ENCODE data around the gene INA. TPM values are rescaled to one million over a fixed set of nuclear protein-coding genes. Genes with fewer than 3 reads are reported as not detected.

Gene INA
- total and polyA plus RNA-seq, 12 donors = 0.18 to 18.3 (median 6.8) TPM; not detected in 1

GRCh38 chr10:103333934-103334520 lies 57.1 kb downstream of the INA start:
- Histone ChIP-seq H3K9me3 (replicated peaks in 1 of 3) (no peaks in the 10 kb centered on the region), H3K36me3 (replicated peaks in 1 of 2) (peaks cover 0 to 36% of the 10 kb centered on the region in 2 donors), H3K27ac (no peak overlapping the region), H3K27me3 (no peaks in the 10 kb centered on the region), H3K4me3 (no peak overlapping the region), H3K4me1 (replicated peaks in 1 of 2) (no peaks in the 10 kb centered on the region)
- intact Hi-C loops (cut with DNase I) = no loop called here
- DNase-seq = no peak
- TF ChIP-seq POLR2A (IDR thresholded peaks at IDR 0.05) (no peak), CTCF (IDR thresholded peaks at IDR 0.05) (peak; percentile 38 to 73 (median 52))
- WGBS, 4 donors = 76 to 84% (median 80%) methylated on average over 2 of the region's 2 CpGs

- Histone ChIP-seq H3K9me3 (replicated peaks in 1 of 3) (no peaks in the 10 kb centered on the region), H3K27me3 (no peaks in the 10 kb centered on the region), H3K4me1 (replicated peaks in 1 of 2) (no peaks in the 10 kb centered on the region), H3K36me3 (replicated peaks in 1 of 2) (peaks cover 0 to 39% of the 10 kb centered on the region in 2 donors), H3K27ac (no peak overlapping the region), H3K4me3 (no peak overlapping the region)
- intact Hi-C loops (cut with DNase I) = no loop called here
- no peak for DNase-seq
- TF ChIP-seq POLR2A (IDR thresholded peaks at IDR 0.05) (no peak), CTCF (IDR thresholded peaks at IDR 0.05) (no peak)
Observed at GRCh38 chr10:103334567-103334966, 57.6 kb downstream of the INA start.

GRCh38 chr10:103336370-103336769 lies 59.4 kb downstream of the INA start:
- 93 to 96% (median 94%) methylated on average over 4 of the region's 4 CpGs for WGBS, 4 donors
- Histone ChIP-seq H3K36me3 (replicated peaks in 1 of 2) (peaks cover 0 to 31% of the 10 kb centered on the region in 2 donors), H3K27ac (no peak overlapping the region), H3K27me3 (no peaks in the 10 kb centered on the region), H3K4me3 (no peak overlapping the region), H3K9me3 (replicated peaks in 1 of 3) (no peaks in the 10 kb centered on the region), H3K4me1 (replicated peaks in 1 of 2) (no peaks in the 10 kb centered on the region)
- peak in 1 of 7 donors; percentile 13 for DNase-seq
- TF ChIP-seq CTCF (IDR thresholded peaks at IDR 0.05) = no peak
- no peak for TF ChIP-seq POLR2A (IDR thresholded peaks at IDR 0.05)
- intact Hi-C loops (cut with DNase I) = no loop called here

Small RNAs within 50 kb of the gene (small RNA-seq; reads per million reads assigned to genes)
- gene RNU11-3P = 0 reads per million in 2 donors

Other genes with a start within 250 kb of the INA start
- 100 to 1,000 TPM in 1 of 9 donors, 10 to 100 TPM in 8; 23.2 to 101 (median 71.6) TPM for gene NT5C2, start 83.9 kb upstream of the INA start, total RNA-seq
- 10 to 100 TPM; 32.9 to 92.5 (median 33.2) TPM for gene NT5C2, start 83.9 kb upstream of the INA start, polyA plus RNA-seq
- gene RPEL1, start 31.3 kb upstream of the INA start, total RNA-seq = under 1 TPM in 1 of 9 donors, not detected in 8; 0.11 TPM
- under 1 TPM in 1 of 3 donors, not detected in 2; 0.09 TPM for gene RPEL1, start 31.3 kb upstream of the INA start, polyA plus RNA-seq
- gene PCGF6, start 74.0 kb downstream of the INA start, total RNA-seq = 10 to 100 TPM in 2 of 9 donors, 1 to 10 TPM in 7; 3.1 to 12.3 (median 7.4) TPM
- 1 to 10 TPM; 6.4 to 7.8 (median 7.1) TPM for gene PCGF6, start 74.0 kb downstream of the INA start, polyA plus RNA-seq
- 1 to 10 TPM; 1.6 to 6.4 (median 4.0) TPM for gene TAF5, start 90.8 kb downstream of the INA start, total RNA-seq
- gene TAF5, start 90.8 kb downstream of the INA start, polyA plus RNA-seq = 1 to 10 TPM; 1.5 to 3.7 (median 2.5) TPM
- 100 to 1,000 TPM; 173 to 917 (median 329) TPM for gene ATP5MK, start 119.3 kb downstream of the INA start, total RNA-seq
- 1,000 to 10,000 TPM in 1 of 3 donors, 100 to 1,000 TPM in 2; 754 to 1,315 (median 756) TPM for gene ATP5MK, start 119.3 kb downstream of the INA start, polyA plus RNA-seq
- 10 to 100 TPM; 13.6 to 30.9 (median 21.1) TPM for gene PDCD11, start 119.5 kb downstream of the INA start, total RNA-seq
- 10 to 100 TPM; 20.4 to 39.7 (median 21.4) TPM for gene PDCD11, start 119.5 kb downstream of the INA start, polyA plus RNA-seq
- gene CALHM2, start 175.2 kb downstream of the INA start, total RNA-seq = 10 to 100 TPM in 8 of 9 donors, 1 to 10 TPM in 1; 3.8 to 56.8 (median 39.8) TPM
- 10 to 100 TPM in 2 of 3 donors, 1 to 10 TPM in 1; 9.6 to 33.1 (median 25.3) TPM for gene CALHM2, start 175.2 kb downstream of the INA start, polyA plus RNA-seq
- not detected for gene CALHM1, start 181.8 kb downstream of the INA start, total RNA-seq
- not detected for gene CALHM1, start 181.8 kb downstream of the INA start, polyA plus RNA-seq
- not detected for gene CALHM3, start 202.1 kb downstream of the INA start, total RNA-seq
- gene CALHM3, start 202.1 kb downstream of the INA start, polyA plus RNA-seq = under 1 TPM in 1 of 3 donors, not detected in 2; 0.03 TPM
- gene NEURL1, start 216.6 kb downstream of the INA start, total RNA-seq = 1 to 10 TPM in 4 of 9 donors, under 1 TPM in 2, not detected in 3; 0.18 to 7.7 (median 2.3) TPM
- 10 to 100 TPM in 1 of 3 donors, 1 to 10 TPM in 2; 1.0 to 12.5 (median 2.3) TPM for gene NEURL1, start 216.6 kb downstream of the INA start, polyA plus RNA-seq